Pulmonary artery endothelial cell (primary cell): Measurements from ENCODE around the gene CPEB4. TPM values are rescaled to one million over a fixed set of nuclear protein-coding genes. Genes with fewer than 3 reads are reported as not detected.

Experiments
- DNase-seq: peaks from one replicate; pipeline ENCODE4 v3.0.0-alpha.2; 2011; ENCODE audit warnings: low read depth, low spot score
- total RNA-seq: library from RNA; depleted of rRNA; stranded (reverse); fragments of >200 nt; gene quantifications from 2 replicates; pipeline ENCODE4 v1.2.3, GENCODE V29; 2014

CPEB4 gene
- total RNA-seq, 1 donor from 2014 or later, result 12.6 TPM

DNA sequence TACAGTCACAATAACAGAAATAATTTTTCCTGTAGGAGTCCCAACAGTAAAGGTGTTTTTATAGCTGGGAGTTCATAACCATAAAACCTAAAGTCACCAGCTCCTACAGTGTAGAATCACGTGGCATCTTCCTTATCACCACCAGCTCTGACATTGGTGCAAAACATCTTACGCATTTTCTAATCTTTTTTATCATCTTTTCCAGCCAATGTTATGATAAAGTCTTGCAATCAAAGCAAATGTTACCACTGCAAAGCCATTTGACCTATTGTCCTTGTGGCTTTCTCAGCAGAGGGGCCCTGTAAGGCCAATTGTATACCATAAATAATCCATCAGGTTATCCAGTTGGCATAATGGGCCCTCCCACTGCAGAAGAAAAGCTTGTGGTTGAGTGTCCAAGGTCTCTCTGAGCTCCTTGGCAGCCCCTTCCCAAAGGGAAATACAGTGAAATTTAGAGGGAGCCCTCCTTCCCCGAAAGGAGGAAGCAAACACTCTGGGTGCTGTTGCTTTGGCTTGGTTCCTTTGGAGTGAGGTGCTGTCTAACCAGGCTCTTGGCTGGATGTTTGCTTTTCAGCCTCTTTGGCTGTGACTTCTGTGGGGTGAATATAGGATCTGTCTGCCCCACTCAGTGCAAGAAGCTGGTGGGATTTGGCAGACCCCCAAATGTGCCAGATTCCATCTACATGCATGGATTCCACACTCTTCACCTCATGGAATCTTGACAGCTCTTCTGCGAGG is 29.3 kb upstream of the CPEB4 start:
- DNase-seq, result no peak

DNA sequence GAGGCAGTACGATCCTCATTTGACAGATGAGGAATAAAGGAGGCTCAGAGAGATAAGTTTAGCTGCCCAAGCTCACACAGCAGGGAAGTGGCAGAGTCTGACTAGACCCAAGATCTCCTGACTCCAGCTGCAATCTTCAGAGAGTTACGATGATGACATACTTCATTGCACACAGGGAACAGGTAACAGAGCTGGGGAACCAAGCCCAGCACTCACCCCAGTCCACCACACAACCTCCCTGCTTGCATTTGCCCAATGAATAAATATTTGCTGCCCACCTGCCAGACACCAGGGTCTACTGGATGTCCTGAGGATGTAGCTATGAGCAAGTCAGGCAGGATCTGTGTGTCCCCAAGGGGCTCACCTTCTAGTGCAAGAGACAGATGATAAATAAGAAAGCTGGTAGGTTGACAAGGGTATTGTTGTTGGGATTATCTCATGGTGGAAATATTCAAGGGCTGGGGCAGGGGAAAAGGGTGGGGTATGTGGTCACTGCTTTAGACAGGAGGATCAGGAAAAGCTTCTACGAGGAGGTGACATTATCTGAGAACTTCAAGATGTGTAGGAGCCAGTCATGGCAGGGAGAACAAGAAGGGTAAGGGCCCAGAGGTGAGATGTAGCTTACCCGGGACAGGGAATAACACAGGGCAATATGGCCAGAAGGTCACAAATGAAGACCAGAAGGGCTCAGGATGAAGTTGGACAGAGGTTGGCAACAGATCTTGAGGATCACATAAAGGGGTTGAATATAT is 28.6 kb upstream of the CPEB4 start:
- DNase-seq, result no peak

DNA sequence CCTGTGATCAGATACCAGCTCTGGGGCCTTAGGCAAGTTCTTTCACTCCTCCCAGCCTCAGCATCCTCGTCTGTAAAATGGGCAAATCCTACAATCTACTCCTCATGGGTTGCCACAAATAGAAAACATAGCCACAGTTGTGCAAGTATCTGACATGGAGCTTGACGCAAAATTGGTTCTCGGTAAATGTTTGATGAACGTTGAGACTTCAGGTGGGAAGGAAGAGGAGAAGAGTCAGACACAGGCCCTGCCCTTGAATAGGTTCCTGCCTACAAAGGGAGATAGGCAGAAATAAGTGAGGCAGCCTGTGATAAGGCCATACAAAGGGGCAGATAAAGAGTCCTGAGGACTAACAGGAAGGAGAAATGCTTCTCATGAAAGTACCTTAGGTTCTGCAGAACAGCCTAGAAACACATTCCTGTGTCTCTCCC is 26.1 kb upstream of the CPEB4 start:
- no peak for DNase-seq

- no peak for DNase-seq
These were observed 24.8 kb upstream of the CPEB4 start for GRCh38 chr5:173863359-173863758.

- DNase-seq, result no peak
These were observed 23.8 kb upstream of the CPEB4 start for GRCh38 chr5:173864126-173865050.

DNA sequence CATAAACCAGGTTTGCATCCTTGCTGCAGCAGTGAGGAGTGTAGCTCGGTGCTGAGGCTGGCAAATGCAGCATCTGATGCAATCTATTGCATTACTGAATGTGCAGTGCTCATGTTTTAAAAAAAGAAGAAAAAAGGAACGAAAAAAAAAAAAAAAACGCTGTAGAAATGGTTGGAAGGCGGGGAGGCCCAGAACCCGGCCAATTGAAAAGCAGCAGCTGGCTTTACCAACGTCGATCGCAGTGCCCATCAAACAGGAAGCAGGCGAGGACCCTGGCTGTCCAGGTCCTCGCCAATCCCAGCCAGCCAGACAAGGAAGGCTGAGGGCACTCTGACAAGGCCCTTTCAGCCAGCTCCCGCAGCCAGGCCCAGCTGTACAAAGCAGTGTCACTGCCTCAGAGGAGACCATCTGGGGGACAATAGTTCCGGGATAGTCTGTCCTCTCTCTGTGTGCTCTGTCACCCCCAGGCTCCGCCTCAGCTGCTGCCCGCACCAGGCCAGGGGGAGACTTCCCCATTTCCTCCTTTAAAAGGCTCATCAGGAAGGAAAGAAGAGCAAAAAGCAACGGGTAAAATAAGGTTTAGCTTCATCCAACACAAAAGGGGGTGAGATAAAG is 21.8 kb upstream of the CPEB4 start:
- no peak for DNase-seq

DNA sequence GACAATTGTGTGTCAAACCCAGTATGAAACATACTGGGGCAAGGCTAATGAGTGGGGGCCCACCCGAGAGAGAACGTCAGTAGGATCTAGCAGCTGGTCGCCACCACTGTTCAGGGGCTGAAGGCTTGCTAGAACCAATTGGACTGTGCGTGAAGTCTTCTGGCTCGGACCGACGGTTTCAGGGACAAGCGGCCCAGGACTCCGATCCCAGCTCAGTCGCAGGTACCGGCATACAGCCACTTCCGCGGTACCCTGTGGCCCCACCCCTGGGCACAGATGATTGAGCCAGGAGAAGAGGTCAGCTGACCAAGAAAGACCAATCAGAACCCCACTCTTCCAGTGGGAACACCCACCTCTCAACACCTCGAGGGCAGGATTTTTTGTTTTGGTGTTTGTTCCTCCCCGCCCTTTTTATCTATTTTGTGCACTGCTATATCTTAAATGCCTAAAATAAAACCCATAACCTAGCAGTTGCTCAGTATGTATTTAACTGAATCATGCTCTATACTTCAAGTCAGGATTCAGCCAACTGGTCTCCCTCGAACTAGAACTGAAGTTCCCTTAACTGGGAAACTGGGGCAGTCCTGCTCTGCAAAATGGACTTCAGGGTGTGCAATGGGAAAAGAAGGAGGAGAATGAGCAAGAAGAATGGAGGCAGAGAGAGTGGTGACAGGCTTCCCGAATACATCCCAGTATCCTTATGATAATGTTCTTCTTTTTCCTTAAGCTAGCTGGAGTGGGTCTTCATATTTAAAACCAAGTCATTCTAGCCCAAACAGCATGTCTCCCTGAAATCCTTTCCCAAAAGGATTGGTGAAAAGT is 21.1 kb upstream of the CPEB4 start:
- no peak for DNase-seq

DNA sequence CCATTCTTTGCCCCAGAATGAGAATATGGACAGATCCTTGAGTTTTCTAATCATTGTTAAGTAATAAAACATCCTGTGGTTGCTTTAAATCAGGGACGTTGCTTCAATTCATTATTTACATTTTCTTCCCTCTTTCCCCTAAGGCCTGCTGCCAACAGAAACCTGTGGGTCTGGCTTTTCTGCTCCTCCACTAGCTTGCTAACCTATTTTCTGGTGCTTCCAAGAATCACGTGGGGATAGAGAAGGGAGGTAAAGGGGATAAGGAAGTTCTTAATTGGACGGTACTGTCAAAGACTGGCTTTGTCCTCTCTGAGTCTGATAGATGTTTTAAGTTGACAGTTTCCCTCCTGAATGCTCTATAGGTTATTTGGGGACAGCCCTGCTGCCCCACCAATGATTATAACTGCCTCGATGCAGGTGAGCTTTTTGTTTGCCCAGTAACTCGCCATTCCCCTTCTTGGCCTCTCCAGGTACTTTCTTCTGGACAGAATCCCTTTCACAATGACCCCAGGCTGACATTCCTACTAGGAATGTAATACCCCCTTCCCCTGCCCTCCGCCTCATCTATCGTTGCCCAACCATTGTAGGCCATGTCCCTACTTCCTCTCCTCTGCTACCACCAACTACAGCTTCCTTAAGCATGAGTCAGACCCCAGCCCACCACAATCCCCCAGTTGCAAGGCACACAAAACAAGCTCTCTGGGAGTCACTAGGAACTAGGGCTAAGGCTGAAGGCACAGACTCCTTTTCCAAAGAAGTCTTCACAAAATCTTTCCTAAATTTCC is 19.9 kb upstream of the CPEB4 start:
- no peak for DNase-seq

GRCh38 chr5:173869316-173869715 is 18.8 kb upstream of the CPEB4 start:
- DNase-seq, result no peak

DNA sequence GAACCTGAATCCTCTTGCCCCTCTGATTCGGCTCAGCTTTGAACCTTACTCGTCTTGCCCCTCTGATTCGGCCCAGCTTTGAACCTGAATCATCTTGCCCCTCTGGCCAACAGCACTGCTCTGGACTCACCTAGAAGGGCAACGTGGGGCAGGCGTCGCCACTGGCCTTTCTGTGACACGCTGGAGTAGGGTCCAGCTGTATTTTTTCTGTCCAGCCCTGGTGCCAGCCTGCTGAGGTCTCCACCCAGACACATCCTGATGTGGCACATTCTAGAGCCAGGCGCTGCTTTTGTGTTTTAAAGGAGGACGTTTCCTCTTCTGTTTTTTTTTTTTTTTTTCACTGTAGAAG is 15.2 kb upstream of the CPEB4 start:
- DNase-seq, result no peak

DNA sequence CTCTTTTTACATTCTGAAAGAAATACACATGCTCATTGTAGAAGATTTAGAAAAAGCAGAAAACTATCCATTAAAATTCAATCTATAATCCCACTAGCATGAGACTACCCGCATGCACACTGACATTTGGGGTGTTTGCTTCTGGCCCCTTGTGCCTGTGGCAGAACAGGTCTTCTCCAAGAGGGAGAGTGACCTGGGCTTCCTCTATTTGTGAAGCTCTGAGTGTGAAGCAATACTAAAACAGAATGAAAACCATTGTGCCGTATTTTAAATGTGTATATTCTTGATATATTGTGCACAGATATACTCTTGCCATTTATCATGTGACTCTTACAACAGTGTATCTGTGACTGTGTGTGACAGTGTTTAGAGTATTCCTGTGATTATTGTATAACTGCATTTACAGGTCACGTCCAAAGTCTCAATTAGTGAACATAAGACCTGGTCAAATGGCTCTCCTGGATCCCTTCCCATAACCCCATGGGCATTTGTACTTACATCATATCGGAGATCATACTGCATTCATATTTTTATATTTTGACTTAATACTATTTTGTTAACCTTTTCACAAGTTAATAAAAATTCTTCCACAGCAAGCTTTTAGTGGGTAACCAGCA is 14.7 kb upstream of the CPEB4 start:
- DNase-seq, result no peak

DNA sequence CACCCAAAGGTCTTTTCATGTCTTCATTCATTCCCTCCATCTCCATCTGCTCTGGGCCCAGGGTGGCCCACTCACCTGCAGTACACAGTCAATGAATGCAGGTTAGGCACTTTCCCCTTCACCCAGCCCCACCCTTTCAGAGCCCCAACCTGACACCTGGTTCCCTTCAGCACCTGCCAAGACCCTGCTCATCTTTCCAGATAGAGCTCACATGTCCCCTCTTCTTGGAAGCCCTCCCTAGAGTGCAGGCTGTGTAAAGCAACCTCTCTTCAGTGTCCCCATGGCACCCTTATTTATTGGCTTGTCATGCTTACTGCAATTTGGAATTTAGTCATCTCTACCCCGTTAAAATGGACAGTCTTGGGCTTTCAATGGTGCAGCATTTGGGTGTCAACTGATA is 13.0 kb upstream of the CPEB4 start:
- DNase-seq, result no peak

DNA sequence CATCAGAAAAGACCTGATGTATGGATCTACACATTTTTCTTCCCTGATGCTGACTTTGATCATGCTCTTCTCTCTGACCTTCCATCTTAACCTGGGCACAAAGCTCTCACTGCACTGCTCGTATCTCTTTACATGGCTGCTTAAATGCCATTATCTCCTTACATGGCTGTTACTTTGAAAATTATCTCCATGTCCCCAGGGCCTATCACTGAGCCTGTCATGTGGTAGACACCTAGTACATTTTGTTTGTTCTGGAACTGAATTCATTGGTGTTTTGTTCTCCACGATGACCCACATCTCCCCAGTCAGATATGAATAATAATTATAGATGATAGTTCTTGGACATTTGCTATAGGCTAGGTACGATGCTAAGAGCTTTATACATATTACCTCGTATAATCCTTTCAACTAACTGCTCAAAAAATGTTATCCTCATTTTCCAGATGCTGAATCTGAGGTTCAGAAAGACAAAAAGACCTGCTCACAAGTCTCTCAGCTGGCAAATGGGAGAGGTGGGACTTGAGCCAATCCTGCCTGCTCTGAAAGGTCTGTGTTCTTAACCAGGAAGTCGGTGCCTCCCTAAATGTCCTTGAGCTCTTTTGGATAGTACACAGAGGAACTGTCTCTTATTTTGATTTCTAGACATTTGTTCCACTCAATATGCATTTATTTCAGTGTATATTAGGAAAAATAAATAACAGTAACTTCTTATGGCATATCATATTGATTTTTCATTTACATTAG is 9.8 kb upstream of the CPEB4 start:
- DNase-seq, result no peak

DNA sequence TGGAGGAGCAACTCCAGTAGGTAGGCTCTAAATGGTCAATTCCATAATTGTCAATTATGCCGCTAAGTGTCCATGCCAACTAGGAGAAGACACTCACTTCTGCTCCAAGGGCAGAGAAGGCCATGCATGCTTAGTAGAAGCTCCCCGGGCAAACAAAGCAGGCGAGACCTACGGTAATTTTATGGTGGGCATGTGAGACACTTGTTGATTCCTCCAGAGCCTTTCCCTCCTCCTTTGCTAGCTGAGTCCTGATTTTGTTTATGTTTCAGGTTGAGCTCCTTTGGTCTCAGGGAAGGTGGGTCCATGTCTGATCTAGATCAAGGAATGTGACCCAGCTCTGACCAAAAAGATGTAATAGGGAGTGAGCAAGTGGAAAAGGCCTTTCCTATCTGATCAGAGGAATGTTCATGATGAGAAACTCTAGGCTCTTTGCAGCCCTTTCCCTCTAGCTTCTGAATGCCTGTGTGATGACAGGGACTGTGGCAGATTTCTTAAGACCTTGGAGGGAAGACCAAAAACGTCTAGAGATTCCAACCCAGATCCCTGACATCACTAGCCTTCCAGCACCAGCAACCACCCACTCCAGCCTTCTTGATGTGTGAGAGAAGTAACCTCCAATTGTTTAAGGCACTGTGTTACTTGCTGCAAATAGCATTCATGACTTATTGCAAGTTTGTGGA is 7.7 kb upstream of the CPEB4 start:
- DNase-seq, result no peak

DNA sequence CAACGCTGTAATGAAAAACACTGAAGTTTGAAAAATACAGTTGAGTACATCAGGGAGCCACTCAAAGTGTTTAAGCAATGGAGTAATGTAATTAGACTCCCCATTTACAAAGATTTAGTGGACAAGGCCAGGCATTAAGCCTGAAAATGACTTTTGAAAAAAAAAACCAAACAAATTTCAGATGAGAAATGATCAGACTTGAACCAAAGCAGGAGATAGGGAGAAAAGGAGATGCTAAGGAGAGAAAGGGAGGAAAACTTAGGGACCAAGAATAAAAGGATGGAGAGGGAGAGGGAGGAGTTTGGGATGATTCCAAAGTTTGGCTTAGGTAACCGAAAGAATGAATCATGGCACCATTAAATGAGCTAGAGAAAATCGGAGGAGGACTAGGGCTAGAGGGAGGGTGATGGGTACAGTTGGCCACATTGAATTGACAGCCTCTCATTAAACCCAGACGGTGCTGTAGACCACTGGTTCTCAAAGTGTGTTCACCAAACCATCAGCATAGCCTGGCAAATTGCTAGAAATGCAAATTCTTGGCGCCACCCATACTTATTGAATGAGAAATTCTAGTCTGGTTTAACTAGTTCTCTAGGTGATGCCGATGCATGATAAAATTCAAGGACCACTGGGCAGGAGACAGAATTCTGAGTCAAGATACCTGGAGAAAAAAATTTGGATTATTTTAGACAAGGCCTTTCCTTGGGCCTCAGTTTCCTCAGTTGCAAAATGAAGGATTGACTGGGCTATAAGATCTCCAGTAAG is 6.2 kb upstream of the CPEB4 start:
- DNase-seq, result no peak

GRCh38 chr5:173882632-173883031 is 5.5 kb upstream of the CPEB4 start:
- no peak for DNase-seq

GRCh38 chr5:173883347-173883924 is 4.7 kb upstream of the CPEB4 start:
- no peak for DNase-seq
